Lung (tissue), 12 donors: ENCODE data around the gene ZNF775. TPM values are rescaled to one million over a fixed set of nuclear protein-coding genes. Genes with fewer than 3 reads are reported as not detected.

Experiments used
- ATAC-seq: fragments of 200-7000 bp; cut with Tn5 transposase; one replicate; pipeline ENCODE4 v1.9.1; 2020; ENCODE audit warnings: moderate number of reproducible peaks; ENCODE audit not compliant: insufficient read depth, low FRiP score
- DNase-seq, 3 donors: peaks; one replicate each; pipeline ENCODE4 v3.0.0-alpha.2; 2013 to 2017
- H3K27ac ChIP-seq, 2 donors: one replicate each; pipeline ENCODE4 v1.5.1; 2013; ENCODE audit warnings: mild to moderate bottlenecking in 2 of 2, moderate library complexity in 2 of 2, control low read depth in 1 of 2, inconsistent platforms in 1 of 2, low read depth in 1 of 2, low read length in 1 of 2
- H3K27me3 ChIP-seq, 3 donors: one replicate each; pipeline ENCODE4 v1.5.1; 2013; ENCODE audit warnings: low read length in 2 of 3; ENCODE audit not compliant: control insufficient read depth in 3 of 3, insufficient read depth in 3 of 3
- H3K36me3 ChIP-seq, 4 donors: one replicate each; pipeline ENCODE4 v1.5.1; 2013; ENCODE audit warnings: low read length in 4 of 4, mild to moderate bottlenecking in 1 of 4, moderate library complexity in 1 of 4; ENCODE audit not compliant: control insufficient read depth in 4 of 4, insufficient read depth in 4 of 4
- H3K4me1 ChIP-seq, 5 donors: one replicate each; pipeline ENCODE4 v1.5.1; 2013; ENCODE audit warnings: low read length in 5 of 5, mild to moderate bottlenecking in 2 of 5, moderate library complexity in 1 of 5; ENCODE audit not compliant: control insufficient read depth in 5 of 5, insufficient read depth in 5 of 5
- H3K4me3 ChIP-seq: one replicate; pipeline ENCODE4 v1.5.1; 2013; ENCODE audit warnings: mild to moderate bottlenecking, control low read depth, moderate library complexity
- H3K9ac ChIP-seq, 2 donors: one replicate each; pipeline ENCODE4 v1.5.1; 2013; ENCODE audit warnings: low read length in 2 of 2, control low read depth in 1 of 2; ENCODE audit not compliant: insufficient read depth in 1 of 2
- H3K9me3 ChIP-seq, 4 donors: one replicate each; pipeline ENCODE4 v1.5.1; 2013; ENCODE audit warnings: low read length in 3 of 4, mild to moderate bottlenecking in 1 of 4, moderate library complexity in 1 of 4; ENCODE audit not compliant: control insufficient read depth in 4 of 4, insufficient read depth in 3 of 4
- WGBS, 2 donors: extraction: QIAGEN DNeasy Blood & Tissue Kit; methylation state at CpG; one replicate each; pipeline ENCODE4 v1.1.7; 2013; 5-methylcytosine and 5-hydroxymethylcytosine counted together
- polyA plus RNA-seq, 2 donors: library from polyadenylated mRNA; stranded (reverse); fragments of 200-250 nt; gene quantifications; one replicate each; pipeline ENCODE4 v1.2.1, GENCODE V29; 2013
- total RNA-seq, 2 donors: library from RNA; depleted of rRNA in 1 of 2; stranded (reverse); fragments of >200 nt in 1 of 2; gene quantifications; one replicate each; pipeline ENCODE4 v1.2.1, GENCODE V29; 2014 to 2021
- TF ChIP-seq, protein P1 (sequence below): IDR thresholded peaks from 2 replicates; pipeline ENCODE4 v1.5.1; 2012; ENCODE audit warnings: mild to moderate bottlenecking; ENCODE audit errors: control extremely low read depth, extremely low read depth
- donor health status: control.
- donor health status: control.
- donor health status: Bipolar disorder and iron deficiency.
- donor health status: healthy.
- donor health status: DM: yes; HTN: yes; CAD: no.

Gene ZNF775
- total and polyA plus RNA-seq, 4 donors, result 1.4 to 5.4 (median 3.8) TPM

DNA sequence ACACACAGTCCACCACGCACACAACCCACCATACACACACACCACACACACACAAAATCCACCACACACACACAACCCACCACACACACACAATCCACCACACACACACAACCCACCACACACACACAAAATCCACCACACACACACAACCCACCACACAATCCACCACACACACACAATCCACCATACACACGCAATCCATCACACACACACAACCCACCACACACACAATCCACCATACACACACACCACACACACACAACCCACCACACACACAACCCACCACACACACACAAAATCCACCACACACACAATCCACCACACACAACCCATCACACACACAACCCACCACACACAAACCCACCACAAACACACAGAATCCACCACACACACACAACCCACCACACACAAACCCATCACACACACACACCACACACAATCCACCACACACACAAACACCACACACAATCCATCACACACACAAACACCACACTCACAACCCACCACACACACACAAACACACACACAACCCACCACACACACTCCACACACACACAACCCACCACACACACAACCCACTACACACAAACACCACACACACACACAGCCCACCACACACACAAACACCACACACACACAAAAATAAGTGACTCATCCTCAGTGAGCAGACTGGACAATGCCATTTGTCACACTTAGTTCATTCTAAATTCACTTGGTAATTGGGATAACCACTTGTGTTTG lies 19.3 kb upstream of the ZNF775 start:
- TF ChIP-seq, protein P1, sequence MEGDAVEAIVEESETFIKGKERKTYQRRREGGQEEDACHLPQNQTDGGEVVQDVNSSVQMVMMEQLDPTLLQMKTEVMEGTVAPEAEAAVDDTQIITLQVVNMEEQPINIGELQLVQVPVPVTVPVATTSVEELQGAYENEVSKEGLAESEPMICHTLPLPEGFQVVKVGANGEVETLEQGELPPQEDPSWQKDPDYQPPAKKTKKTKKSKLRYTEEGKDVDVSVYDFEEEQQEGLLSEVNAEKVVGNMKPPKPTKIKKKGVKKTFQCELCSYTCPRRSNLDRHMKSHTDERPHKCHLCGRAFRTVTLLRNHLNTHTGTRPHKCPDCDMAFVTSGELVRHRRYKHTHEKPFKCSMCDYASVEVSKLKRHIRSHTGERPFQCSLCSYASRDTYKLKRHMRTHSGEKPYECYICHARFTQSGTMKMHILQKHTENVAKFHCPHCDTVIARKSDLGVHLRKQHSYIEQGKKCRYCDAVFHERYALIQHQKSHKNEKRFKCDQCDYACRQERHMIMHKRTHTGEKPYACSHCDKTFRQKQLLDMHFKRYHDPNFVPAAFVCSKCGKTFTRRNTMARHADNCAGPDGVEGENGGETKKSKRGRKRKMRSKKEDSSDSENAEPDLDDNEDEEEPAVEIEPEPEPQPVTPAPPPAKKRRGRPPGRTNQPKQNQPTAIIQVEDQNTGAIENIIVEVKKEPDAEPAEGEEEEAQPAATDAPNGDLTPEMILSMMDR, result no peak
- no peak overlapping the region for H3K4me3 ChIP-seq
- WGBS, 2 donors, result 94 to 100% methylated on average over 2 of the region's 2 CpGs
- H3K36me3 ChIP-seq, result no peaks in the 10 kb centered on the region
- ATAC-seq (no peak), DNase-seq (no peak)
- no peaks in the 10 kb centered on the region for H3K4me1 ChIP-seq
- no peaks in the 10 kb centered on the region for H3K27me3 ChIP-seq
- no peaks in the 10 kb centered on the region for H3K9me3 ChIP-seq
- H3K9ac ChIP-seq, result no peak overlapping the region
- no peak overlapping the region for H3K27ac ChIP-seq

DNA sequence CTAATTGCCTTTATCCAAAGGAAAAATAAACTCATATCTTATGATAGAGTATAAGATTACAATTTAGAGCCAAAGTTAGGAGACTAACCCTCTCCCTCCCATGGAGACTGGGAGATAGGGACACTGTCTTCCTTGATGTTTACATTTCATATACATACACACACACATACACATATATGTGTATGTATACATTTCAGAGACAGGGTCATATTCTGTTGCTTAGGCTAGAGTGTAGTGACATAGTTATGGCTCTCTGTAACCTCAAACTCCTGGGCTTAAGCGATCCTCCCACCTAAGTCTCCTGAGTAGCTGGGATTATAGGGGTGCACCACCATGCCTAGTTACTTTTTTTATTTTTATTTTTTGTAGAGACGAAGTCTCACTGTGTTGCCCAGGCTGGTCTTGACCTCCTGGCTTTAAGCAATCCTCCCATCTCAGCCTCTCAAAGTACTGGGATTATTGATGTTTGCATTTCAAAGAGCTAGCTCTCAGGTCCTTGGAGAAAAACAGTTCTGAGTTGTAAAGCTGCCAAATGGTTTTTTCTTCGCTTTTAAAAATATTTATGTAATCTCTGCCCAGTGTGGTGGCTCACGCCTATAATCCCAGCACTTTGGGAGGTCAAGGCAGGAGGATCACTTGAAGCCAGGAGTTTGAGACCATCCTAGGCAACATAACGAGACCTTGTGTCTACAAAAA lies 18.6 kb upstream of the ZNF775 start:
- Histone ChIP-seq H3K27me3 (no peaks in the 10 kb centered on the region), H3K27ac (no peak overlapping the region), H3K36me3 (no peaks in the 10 kb centered on the region), H3K9ac (no peak overlapping the region), H3K4me3 (no peak overlapping the region), H3K9me3 (no peaks in the 10 kb centered on the region), H3K4me1 (no peaks in the 10 kb centered on the region)
- DNase-seq (no peak), ATAC-seq (no peak)
- 80 to 86% methylated on average over 5 of the region's 5 CpGs for WGBS, 2 donors
- TF ChIP-seq, protein P1, result no peak

DNA sequence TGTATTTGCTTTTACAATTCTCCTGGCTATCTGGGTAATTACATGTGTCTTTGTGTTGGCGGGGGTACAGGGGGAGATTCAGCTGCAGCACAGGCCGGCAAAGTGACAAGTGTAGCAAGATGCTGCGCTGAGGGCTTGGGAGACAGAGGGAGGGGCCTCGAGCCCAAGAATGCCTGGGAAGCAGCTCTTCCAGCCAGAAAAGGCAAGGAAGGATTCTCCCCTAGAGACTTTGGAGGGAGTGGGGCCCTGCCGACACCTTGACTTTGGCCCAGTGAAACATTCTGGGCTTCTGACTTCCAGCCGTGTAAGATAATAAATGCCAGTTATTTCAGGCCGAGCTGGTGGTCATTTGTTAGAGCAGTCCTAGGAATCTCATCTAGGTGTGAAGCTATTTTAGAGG lies 17.7 kb upstream of the ZNF775 start:
- Histone ChIP-seq H3K9me3 (no peaks in the 10 kb centered on the region), H3K9ac (no peak overlapping the region), H3K36me3 (no peaks in the 10 kb centered on the region), H3K27ac (no peak overlapping the region), H3K27me3 (no peaks in the 10 kb centered on the region), H3K4me1 (no peaks in the 10 kb centered on the region), H3K4me3 (no peak overlapping the region)
- ATAC-seq (no peak), DNase-seq (no peak)
- 77 to 84% methylated on average over 7 of the region's 7 CpGs for WGBS, 2 donors
- TF ChIP-seq, protein P1, result no peak
